Activated CD4-positive, alpha-beta T cell treated with anti-CD3 and anti-CD28 coated beads, Interleukin-2, Interleukin-6, amounts not matched to agents 100 ng/mL and 50 ng/mL, durations not matched to agents 16 hours and 8 hours (primary cell): ENCODE results near the gene ADGRB2.

ENCODE experiments used
- DNase-seq: peaks from one replicate; pipeline ENCODE4 v3.0.0-alpha.2; 2020

ADGRB2 gene

DNA sequence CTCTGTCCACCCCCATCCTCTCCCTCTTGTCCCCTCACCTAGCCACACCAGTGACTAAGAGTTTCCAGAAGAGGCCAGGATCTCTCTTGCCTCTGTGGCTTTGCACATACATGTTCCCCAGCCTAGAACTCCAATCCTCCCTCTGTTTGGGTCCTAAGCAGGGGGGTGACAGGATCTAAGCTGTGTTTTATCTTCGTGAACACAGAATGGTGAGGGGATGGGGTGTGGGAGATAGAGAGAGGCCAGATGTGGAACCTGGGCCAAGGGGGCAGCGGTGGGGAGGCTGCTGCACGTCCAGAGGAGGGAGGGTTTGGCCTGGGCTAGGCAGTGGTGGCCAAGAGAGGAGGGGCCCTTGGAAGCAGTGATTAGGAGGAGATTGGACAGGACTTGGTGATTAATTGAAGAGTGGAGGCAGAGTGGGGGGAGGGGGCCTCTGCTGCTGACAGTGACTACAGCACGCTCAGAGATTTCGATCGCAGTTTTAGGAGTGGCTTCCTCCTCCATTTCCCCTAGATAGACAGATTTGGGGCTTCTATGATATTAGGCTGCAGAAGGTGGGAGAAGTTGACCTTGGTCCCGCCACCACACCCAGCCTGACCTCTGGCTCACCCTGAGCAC, 17.1 kb upstream of the ADGRB2 start:
- DNase-seq: no peak

DNA sequence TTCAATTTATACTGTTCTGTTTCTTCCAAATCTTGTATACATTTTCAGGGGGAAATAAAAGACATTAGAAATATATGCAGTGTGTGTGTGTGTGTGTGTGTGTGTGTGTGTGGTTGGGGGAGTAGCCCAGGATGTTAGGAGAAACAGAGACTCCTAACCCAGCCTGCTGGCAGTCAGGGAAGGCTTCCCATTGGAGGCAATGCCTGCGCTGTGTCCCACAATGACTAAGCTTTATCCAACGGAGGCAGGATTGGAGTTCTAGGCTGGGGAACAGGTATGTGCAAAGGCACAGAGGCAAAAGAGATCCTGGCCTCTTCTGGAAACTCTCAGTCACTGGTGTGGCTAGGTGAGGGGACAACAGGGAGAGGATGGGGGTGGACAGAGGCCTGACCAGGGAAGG, 16.5 kb upstream of the ADGRB2 start:
- no peak for DNase-seq

DNA sequence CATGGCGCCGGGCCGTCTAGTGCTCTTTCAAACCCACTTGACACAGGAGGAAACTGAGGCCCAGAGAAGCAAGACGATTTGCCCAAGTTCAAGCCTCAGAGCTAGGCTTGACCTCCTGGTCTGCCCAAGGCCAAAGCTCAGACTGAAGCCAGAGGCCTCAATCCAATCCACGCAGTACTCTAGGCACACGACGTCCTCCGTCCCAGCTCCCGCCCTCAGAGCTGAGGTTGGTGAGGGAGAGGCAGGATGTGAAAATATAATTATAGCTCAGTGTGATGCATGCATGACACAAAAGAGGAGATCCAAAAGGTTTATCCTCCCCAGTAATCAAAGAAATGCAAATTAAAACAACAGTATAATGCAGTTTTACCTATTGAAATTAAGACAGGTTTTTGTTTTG, 15.5 kb upstream of the ADGRB2 start:
- DNase-seq: no peak

DNA sequence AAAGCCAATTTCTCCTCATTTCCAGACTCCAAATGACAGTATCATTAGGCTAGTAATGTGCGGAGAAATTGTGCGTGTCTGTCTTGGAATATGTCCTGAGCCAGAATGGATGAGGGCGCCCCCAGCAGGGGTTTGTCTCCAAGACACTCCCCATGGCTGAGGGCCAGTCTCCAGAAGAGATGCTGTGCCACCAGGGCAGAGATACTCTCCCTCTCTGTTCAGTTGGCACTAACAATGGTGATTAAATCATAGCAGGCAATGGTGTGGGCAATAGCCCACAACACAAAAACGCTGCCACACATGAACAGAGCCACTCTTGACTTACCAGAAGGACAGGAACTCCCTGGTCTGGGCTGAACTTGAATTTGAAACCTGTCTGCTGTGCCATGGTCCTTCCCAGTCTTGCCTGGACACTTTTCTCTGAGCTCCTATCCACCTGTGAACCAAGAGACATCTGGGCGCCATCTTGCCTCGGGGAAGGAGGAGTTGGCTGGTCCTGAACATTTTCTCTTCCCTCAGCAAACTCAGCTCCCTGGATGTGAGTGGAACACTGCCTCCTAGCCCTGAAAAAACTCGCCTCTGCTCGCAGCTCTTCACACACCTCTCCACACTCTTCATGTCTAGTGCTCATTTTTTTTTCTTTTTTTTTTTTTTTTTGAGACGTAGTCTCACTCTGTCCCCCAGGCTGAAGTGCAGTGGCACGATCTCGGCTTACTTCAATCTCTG, 14.8 kb upstream of the ADGRB2 start:
- no peak for DNase-seq

DNA sequence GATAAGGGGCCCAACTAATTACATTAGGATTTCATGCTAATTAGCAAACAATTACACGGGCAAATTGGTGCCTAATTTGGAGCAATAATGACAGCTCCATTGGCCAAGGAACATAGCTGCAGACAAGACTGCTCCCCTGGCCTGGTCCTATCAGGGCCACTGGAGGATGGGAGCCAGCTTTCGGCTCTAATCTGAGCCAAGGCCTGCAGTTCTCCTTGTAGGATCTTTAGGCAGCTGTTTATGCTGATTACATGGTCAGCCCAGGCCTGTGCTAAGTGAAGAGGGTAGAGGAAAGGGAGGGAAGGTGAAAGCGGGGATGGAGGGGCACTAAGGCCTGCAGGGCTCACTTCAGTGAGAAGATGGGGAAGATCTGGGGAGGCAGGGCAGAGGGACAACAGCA, 12.4 kb upstream of the ADGRB2 start:
- no peak for DNase-seq

DNA sequence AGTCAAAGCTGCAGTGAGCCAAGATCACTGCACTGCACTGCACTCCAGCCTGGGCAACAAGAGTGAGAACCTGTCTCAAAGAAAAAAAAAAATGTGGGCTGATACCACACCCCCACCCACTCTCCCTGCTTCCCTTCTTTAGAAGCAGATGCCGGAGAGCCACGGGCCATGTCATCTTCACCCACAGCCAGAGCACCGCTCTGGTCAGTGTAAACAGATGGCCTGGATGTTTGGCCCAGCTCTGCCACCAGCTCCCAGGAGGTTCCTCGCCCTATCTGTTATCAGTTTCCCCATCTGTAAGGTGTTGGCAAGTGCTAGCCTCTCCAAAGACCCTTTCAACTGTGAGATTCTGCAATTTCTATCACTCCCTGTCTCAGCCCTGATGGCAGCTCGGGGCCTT, 11.9 kb upstream of the ADGRB2 start:
- DNase-seq: no peak

DNA sequence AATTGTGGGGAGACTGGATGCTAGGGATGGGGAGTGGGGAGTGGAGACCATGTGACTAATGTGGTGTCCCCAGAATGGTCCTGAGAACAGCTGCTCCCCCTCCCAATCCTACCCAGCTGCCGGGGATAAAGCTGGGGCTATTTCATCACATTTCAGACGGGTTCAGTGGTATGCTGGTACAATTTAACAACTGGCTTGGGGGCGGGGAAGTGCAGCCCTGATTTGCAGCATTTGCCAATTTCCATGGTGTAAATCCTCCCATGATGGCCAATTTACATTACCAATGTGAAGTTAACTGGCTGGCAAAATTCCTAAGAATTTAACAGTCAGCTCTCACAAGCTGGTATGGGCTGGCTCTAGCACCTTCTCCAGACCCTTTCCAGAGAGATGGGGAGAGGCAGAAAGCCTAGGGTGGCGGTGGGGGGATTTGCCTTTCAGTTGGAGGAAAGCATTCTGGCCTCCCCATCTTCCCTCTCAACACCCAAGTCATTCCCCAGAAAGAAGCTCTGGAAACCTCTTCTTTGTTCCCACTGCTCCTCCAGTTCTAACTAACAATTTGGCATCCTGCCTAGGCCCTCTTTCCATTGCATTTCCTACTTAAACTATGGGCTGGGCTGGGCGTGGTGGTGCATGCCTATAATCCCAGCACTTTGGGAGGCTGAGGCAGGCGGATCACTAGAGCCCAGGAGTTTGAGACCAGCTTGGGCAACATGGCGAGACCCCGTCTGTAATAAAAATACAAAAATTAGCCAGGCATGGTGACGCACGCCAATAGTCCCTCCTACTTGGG, 11.3 kb upstream of the ADGRB2 start:
- no peak for DNase-seq

DNA sequence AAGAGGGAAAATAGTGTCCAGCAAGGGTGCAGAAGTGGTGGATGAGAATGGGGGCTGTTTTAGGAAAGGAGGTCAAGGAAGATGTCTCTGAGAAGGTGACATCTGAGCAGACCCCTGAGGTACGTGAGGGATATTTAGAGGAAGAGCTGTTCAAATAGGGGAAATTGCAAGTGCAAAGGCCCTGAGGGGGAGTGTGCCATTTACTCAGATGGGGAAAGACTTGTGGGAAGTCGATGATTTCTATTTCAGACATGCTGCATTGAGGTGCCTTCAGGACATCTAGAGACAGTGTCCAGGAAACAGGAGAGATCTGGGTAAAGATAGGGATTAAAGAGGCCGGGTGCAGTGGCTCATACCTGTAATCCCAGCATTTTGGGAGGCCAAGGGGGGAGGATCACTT, 10.4 kb upstream of the ADGRB2 start:
- no peak for DNase-seq

DNA sequence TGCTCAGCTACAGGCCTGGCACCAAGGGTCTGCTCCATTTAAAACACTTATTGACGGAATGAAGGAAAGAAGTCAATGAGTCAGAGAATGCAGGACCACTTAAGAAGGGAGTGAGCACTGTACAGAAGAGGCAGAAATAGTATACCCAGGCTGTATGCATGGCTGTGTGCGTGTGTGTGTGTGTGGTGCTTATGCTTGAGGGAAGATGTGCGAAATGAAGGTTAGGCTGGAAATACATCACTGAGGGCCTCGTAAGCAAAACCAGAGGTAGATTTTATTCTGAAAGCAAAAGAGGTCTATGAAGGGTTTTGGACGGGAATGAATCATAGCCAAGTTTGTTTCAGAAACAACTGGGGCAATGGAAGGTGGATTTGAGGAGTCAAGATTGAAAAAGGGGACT, 9.7 kb upstream of the ADGRB2 start:
- DNase-seq: no peak

DNA sequence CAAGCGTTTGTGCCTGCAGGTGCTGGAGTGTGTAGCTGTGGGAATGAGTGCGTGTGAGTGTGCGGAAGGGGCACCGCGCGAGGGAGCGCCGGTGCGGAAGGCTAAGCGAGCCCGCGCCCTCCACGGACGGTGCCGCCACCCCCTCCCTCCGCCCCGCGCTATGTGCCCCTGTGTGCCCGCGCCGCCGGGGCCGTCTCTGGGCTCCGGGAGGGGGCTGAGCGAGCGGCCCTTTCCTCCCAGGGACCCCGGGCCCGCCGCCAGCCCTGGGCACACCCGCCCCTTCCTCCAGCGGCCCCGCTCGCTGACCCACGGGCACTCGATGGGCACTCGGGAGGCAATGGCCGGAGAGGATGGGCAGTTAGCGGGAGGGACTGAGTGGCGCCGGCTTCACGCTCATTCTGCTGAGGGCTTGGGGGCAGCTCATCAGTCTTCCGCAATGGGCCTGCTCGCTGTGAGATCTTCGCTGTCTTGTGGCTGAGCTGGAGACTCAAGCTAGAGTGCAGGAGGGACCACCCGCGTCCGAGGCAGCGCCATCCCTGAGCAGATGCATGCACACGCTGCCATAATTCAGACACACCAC, 8.6 kb upstream of the ADGRB2 start:
- DNase-seq: no peak

DNA sequence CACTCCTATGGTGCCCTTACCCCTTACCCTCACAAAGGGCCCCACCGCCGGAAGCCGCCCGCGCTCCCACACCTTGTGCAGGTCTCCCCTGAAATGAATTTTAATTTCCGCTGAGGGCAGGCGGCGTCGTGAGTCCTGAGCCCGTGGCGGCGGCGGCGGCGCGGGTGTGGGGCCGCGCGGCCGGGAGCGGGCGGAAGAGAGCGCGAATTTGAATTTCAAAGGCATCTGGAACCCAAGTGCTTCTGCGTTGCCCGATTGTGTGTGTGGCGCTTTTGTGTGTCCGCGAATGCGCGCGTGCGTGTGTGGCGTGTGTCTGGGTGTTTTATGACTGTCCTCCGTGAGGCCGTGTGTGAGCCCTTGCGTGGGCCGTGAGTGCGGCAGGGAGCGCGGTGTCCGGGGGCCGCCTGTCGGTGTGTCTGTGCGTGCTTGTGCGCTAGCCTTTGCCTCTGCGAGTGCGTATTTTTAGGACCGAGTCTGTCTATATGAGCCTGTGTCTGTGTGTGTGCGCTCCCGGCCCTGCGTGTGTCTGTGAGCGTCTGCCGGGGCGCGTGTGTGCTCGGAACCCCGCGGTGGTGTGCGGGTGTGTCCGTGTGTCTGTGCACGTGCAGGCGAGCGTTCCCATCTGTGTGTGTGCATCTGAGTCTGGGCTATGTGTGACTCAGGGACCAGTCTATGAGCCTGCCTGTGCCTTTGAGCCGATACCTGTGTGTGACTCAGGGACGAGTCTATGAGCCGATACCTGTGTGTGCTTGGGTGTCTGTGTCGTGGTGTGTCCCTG, 7.9 kb upstream of the ADGRB2 start:
- peak; percentile 34 for DNase-seq

DNA sequence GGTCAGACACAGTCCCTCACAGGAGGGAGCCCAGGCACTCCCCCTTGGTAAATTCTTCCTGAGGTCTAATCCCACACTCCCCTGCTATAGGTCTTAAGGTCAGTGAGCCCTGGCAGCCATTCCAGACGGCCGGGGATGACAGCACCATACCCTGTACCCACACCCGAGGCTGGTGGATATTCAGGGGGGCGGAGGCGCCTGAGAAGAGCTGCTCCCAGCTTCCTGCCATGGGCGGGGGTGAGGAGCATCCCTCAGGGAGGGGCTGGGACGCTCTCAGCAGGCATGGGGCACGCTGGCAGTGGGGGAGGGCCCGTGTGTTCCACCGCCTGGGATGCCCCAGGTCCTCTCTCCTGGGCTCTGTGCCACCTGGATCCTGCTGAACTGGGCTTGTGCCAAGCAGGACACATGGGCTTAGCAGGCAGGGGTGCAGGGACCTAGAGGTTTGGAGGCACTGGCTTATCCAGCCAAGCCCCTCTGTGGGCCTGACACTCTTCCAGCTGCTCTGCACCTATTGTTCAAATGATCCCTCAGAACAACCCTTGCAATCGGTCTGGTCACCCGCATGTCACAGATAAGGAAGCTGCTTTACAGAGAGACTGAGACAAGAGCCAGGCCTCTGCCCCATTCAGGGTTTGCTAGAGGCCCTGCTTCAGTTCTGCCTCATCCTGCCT, 5.7 kb upstream of the ADGRB2 start:
- DNase-seq: no peak

DNA sequence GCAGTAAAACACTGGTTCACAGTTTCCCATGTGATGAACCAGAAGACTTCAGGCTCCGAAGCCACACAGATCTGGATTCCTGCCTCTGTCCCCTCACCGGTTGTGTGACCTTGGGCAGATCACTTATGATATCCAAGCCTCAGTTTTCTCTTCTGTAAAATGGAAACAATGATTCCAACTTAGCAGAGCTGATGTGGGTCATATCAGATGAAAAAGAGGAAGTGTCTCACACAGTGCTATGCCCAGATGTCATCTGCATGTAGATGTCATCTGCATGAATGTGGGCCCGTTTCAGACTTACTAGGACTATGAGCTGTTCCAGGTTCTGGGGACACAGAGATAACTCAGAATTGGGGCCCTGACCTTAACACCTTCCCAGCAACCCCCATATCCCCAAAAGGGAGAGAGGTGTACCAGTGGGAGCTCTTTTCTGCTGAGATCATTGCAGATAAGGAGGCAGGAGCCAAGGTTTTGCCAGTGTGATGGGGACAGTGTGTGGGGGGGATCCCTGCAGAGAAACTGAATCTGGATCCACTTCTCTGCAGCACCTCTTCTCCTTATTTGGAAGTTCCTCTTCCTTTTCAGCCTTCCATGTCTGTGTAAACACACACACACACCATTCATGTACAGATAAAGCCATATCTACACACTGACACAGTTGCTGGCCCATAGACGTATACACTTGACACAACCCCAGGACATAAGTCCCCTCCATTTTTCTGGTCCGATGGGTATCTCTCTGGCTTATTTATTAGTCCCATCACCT, 5.0 kb upstream of the ADGRB2 start:
- DNase-seq: peak; percentile 31

DNA sequence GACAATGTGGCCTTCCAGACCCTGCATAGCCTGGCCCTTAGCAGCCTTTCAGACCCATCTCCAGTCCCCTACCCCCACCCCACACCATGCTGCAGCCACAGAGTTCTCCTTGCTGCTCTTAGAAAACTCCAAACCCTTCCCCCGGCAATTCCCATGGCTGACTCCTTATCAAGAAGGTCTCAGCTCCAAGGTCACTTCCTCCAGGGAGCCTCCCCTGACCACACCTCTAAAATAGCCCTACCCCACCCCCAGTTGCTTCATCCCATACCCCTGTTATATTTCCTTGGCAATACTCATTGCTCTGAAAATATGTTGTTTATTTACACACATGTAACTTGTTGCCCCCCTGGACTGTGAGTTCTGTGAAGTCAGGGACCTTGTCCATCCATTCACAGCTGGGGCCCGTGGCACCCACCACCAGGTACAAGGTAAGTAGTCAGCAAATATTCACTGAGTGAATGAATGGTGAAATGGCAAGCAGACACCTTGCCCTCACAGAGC, 4.3 kb upstream of the ADGRB2 start:
- no peak for DNase-seq

DNA sequence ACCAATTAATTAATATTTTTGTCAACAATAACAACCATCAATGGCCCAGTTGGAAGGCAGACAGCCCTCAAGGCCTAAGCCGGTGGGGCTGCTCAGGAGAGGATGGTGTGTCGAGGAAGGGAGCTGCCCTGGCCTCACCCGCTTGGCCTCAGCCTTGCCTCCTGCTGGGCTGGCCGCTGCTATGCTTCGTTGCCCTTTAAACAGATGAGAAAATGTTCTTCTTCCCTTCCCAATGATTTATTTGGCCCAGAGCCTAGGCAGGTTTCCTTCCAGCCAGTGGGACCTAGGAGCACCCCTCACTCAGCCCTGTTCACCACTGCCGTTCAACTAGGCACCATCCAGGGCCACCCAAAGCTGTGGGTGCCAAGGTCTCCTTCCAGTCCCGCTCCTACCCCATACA, 3.1 kb upstream of the ADGRB2 start:
- DNase-seq: no peak

DNA sequence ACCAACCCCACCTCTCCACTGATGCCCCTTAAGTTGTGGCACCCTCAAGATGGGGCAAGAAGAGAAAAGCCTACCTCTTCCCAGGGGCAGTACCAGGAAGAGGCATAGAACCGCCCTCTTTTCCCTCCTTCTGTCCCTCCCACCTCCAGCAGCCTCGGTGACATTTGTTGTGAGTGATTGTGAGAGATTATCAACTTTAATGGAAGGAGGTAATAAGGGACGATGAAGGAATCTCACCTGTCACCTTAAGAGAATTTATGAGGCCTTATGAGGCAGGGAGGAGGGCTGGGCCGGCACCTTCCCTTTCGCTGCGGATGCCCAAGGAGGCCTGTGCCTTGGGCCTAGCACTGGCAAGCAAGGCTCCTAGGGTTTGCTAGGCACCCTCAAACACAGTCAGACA, 1.4 kb upstream of the ADGRB2 start:
- DNase-seq: no peak

DNA sequence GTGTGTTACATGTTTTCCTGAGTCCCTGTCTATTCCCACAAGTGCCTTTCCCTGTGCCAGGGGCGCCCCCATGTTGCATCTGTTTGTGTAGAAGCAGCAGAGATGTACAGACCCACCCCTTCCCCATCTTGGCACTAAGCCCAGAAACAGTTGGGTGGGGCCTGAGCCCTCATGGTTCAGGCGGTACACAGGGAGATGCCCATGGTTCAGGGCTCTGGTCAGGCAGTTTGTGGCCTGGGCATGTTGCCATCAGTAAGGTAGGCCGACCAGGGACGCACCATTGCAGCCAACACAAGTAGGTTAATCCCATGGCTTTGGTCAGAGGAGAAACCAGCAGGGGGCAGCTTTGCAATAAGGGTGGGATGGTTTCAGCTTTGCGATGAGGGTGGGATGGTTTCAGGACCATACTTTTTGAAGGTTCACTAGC, 914 bp upstream of the ADGRB2 start:
- peak; percentile 27 for DNase-seq

DNA sequence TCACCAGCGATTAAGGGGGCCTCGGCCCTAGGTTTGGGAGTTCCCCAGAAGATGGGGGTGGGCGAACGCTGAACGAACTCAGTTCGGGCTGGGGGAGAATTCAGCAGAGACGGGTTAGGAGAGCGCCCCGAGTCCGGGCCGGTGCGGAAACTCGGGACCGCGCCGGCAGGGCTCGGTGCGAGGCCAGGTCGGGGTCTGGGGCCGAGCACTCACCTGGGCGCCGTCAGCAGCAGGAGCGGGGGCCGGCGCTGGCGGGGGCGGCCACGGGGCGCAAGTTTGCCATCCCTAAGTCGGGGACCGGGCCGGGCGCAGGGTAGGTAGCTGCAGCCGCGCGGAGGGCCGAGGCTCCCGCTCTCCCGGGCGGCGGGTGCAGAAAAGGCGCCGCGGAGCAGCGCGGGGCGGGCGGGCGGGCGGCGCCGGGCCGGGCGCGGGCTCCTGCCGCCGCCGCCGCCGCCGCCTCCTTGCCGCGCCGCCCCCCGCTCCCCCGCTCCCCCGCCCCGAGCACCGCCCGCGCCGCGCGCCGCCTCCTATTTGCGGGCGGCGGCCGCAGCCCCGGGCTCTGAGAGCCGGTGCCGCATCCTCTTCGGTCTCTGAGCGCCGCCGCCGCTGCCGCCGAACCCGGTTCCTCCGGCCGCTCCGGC, 349 bp downstream of the ADGRB2 start:
- DNase-seq: no peak

DNA sequence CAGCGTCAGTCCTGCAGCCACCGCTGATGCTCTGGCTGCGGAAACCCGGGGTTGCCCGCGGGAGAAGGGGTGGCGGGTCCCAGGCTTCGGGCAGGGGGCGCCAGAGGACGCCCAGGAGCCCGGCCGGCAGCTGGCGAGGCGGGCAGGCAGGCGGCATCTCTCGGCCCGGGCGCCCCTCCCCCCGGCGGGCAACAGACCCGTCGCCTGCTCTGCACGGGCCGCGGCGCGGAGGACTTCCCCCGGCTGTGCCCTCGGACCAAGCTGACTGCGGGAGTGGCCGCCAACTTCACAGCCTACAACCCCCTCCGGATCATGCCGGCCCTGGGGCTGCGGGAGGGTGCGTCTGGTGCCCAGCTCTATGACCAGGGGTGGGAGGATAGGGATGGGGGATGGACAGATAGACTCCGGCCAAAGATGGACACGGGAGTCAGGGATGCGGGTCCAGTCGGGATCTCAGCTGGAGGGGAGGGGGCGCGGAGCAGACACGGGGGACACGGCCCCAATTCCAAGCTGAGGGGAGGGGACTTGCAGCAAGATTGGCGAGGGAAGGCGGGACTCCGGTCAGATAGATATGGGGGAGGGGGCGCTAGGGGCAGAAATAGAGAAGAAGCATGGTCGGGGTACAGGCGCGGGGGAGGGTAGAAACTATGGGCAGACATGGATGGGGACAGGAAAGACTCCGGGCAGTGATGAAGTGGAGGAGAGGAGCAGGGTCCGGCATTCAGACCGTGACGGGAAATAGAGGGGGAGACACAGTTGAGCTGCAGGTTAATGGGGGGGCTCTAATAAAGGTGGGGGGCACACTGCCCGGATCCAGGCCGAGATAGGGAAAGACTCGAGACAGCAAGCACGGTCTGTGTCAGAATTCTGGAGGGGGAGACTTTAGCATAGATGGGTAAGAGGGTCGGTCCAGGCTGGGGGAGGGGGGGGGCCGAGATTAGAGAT, 1.1 kb downstream of the ADGRB2 start:
- DNase-seq: peak; percentile 77

DNA sequence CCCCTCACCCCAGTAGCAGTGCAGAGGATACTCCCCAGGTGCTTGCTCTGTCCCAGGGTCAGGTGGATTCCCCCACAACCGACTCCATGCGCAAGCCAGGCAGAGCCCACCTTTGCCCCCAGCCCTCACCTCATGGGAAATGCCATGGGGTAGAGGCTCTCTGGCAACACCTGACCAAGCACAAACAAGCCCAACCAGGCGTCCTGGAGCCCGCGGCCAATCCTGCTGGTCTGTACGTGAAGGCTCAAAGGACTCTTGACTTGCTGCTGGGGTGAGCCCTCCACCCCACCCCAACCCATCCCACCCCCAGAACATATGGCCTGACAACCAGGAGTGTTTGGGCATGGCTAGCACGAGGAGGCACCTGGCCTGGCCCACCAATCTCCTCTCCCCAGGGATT, 1.8 kb downstream of the ADGRB2 start:
- no peak for DNase-seq
